NCI-H146 (cell line): ENCODE results near the gene RFTN1.
"Not testable (repeated sequence)": the region's sequence is repeated elsewhere in the genome, so short reads cannot be mapped to it uniquely, and the experiment has no call there.

Experiments used
- DNase-seq: peaks from one replicate; lab custom pipeline; 2025; lab: John Stamatoyannopoulos, UW

RFTN1 gene

DNA sequence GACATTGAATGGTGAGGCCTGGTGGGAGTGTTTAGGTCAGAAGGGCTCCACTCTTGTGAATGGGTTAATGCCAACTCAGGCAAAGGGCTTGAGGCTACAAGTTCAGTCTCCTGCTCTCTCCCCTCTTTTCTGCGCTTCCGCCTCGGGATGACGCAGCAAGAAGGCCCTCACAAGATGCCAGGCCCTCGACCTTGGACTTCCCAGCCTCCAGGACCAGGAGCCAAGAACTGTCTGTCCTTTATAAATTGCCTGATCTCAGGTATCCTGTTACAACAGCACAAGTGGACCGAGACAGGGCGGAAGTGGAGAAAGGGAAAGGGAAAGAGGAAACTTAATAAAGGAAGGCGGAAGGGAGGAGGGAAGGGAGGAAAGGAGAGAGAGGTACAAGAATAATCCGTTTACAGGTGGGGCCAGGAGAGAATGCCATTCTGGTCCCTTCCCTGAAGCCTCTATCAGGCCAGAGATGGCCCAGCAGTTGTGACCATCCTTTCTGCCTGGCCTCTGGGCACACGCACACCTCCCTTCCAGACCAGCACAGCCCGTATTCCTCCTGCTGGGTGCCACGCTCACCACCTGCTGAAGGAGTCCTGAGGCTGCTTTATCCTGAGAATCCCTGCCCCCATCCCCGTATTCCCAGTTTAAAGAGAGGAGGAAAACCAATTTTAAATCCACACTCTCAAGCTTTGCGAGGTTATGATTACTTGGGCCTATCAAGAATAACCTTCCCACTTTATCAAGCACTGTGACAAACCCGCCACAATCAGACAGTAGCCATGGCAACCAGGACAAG is 184.3 kb downstream of the RFTN1 start:
- DNase-seq: peak; percentile 74

DNA sequence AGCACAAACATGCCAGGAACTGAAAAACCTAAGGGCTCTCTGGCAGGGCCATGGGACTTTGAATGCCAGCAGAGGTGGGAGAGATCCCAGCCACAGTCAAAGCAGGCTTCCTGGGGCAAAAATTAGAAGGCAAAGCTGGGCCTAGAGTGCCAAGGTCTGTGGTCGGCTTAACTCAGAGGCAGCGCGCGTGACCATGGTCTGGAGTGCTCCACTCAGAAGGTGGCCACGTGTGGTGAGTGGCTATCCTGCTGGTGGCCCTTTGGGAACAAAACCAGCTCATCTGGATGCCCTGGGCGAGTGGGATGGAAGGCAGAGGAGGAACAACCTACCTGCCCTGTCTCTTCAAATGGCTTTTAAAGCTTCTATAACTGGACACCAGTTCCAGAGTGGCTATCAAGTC is 185.4 kb downstream of the RFTN1 start:
- DNase-seq: no peak

DNA sequence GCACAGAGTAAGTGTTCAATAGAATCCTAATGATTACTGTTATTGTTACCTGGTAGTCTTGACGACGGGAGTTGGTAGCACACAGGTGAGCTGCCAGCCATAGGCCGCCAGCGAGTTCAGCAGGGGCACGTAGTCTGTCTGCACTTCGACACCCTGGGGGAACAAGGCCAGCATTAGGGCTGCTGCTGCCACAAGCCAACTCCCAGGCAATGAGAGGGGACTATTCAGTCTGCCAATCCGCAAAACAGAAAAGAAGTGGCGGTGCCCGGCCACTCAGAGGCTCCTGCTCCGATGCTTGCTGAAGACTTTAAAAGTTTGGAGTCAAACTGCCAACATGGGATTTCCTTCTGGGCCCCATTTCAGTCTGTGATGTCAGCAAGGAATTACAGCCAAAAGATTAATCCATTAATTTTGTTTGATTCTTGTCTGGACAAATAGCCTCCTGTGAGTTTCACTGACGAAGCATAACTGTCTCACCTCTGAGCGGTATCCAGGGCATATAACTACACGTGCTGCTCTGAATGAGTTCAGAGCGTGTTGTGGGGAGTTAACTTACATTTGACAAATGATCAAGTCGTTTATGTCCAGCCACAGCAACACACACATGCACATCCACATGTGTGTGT is 186.7 kb downstream of the RFTN1 start:
- no peak for DNase-seq

DNA sequence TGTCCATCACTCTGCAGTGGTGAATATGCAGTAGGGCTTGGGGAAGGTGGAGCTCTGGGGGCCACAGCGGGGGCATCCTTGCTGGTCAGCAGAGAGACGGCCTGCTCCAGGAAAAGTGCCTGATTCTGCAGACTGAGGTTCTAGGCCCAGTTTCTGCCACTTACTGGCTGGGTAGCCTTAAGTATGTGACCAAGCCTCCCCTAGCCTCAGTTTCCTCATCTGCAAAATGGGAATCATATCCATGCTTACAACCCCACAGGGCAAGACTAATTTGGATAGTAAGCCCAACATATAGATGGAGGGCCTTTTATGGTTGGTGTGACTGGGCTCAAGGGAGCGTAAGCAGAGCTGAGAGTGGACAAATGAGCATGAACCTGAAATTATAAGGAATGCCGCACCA is 187.6 kb downstream of the RFTN1 start:
- DNase-seq: no peak

DNA sequence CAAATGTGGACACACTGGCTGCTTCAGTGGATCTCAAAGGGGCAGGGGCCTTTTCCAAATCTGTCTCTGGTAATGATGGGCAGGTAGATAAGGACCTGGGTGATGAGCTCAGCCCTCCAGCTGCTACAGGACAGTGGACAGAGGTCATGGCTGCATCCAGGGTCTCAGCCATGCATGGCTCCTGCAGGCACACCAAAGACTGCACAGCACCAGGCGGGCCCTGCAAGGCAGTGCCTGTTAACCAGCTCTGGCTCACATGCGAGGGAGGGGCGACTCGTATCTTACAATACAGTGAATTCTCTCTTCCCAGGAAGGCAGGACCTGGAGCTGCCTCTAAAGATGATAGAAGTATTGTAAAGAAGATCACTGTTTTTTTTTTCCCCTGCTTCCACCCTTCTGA is 189.8 kb downstream of the RFTN1 start:
- DNase-seq: no peak

DNA sequence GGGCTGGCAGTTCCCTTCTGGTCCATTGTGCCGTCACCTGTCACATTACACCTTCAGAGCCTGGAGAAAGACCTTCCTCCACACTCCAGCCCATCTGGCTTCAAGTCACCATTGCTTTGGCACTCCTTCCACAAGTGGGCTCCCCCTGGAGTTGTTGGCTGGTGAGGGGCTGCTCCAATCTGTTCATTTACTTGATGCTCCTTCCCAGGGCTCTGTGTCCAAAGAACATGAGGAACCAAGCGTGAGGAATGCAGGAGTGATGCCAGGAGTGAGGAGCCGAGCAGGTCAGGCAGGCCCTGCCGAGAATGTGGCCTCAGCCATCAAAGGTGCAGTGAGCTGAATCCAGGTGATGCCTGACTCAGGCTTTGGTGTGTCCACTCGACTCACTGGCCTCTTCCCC is 191.3 kb downstream of the RFTN1 start:
- DNase-seq: no peak

DNA sequence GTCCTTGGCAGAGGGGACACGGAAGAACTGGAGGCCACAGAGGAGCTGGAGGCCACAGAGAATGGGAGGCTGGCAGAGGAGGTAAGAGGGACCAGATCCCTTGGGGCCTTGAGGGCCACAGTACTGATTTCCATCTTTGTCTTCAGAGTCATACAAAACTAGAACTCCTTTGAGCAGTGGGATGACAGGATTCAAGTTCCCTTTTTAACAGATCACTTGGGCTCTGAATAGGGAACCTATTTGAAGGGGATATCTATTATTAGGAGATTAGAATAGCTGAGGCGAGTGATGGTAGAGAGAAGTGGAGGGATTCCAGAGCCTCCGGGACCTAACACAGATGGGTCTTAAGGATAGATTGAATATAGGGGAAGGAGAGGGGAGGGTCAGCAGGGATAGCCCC is 192.8 kb downstream of the RFTN1 start:
- no peak for DNase-seq

DNA sequence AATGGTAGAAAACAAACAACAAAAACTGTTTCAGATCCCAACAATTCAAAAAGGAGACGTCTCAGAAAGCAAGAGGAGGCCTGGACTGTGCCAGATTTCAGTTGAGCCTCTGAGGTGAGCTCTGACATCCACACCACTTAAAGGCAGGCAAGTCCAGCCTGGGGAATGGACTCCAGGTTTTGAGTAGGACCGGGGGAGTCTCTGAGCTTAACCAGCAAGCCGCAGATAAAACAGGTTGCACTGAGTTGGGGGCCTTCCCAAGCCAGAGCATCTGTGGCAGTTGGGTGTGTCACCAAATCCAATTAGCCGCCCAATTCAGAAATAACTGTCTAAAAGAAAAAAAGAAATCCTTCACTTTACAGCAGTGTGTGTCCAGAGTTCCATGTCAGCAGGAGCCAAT is 193.8 kb downstream of the RFTN1 start:
- no peak for DNase-seq

DNA sequence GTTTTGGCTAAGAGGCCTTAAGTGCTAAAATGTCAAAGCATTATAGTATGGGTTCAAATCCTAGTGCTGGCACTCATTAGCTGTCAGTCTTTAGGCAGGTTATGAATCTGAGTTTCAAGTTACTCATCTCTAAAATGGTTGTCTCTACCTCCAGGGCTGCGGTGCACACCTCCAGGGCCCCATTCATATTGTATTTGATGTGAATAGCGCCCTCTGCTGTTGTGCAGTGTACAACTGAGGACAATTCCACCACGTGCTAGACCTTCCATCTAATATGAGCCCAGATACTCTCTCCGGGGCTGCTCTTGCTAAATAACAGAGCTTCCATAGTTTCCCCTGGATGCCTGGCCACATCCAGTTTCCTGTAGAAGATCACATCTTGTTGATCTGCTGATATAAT is 194.2 kb downstream of the RFTN1 start:
- no peak for DNase-seq

DNA sequence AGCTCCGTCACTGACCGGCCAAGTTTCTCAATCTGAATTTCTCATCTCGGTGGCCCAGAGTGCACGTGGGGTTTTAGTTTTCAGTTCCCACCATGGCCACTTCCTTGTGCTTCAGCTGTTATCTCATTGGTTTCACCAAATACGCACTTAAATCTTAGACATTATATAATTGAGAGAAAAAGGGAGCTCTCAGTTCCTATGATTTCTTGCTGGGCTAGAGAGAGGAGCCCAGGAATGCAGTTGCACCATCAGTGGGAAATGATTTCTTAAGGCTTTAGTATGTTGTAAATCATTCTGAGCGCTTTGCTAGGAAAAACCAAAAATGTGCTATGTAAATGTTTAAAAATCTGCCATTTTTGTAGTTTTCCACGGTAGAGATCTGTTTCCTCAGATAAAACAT is 195.3 kb downstream of the RFTN1 start:
- no peak for DNase-seq

DNA sequence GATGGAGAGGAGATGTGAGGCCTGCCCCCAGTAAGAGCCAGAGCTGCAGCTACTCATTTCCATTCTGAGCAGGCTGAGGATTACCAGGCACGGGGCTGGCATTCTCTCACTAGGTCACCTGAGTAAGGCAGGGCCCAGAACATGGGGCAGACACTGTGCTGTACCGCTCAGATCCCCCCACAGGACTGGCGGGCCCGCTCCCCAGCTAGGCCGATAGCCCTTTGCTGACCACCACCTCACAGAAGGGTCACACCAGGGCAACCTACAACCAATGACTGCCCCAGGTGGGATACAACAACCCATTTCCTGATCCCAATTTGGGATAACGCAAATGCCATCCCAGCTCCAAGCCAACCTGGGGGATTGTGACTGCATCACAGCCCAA is 195.9 kb downstream of the RFTN1 start:
- DNase-seq: no peak

DNA sequence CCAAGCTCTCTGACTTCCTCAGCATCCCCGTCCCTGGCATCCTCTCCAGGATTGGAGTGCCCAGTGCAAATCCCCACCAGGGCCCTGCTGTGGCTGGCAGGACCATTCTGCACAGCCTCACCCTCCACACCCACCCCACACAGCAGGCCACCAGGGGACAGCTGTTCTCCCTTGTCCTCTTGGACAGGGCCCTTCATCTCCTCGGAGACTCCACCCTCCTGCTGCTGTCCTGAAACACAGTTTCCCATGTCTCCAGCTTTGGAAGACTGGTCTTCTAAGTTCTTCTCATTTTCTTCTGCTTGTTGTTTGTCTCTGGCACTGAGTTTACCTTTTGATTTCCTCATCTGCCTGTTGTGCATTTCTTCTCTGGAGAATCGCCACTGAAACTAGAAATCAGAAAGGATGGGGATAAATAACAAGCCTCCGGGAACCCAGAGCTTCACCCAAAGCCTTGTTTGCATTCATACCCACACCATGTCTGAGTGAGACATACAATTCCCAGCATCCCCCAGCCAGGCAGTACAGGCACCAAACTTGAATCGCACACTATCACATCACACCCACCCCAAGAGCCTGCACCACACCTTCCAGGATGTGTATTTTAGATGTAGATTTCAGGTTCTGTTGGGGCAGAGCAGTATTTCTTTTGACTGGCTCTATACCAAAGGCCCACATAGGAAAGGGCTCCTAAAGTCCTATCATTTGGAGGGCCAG is 196.5 kb downstream of the RFTN1 start:
- DNase-seq: no peak

DNA sequence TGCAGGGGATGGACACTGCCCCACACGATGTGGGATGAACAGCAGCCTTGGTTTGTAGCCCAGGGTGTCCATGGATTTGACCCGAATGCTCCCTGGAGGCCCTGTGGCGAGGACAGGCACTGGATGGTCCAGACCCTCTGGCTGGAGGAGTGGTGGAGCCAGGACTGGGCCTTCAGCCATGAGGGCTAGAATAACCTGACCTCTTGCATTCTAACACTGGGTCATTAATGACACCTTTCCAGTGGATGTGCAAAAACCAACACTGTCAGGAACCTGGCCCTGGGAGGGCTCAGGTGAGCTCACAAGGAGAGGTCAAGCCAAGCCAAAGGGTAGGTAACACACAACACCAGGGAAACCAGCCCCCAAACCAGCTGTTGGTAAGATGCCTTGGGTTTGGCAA is 197.1 kb downstream of the RFTN1 start:
- no peak for DNase-seq

DNA sequence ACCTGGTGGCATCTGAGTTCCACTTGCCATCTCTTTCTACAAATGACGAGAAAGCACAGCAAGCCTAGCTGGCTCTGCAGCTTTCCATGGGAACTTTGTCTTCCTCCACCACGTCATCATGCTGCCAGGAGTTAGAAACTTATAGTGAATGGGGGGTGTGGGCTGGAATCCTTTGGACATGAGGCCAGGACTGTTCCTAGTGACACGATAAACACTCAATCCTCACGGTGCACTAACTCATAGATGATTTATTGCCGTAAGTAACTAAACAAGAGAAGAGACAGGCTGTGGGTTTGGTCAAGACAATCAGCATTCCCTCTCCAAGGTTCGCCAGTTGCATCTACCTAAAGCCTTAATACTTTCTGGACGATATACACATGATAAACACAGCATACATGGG is 197.9 kb downstream of the RFTN1 start:
- DNase-seq: no peak

DNA sequence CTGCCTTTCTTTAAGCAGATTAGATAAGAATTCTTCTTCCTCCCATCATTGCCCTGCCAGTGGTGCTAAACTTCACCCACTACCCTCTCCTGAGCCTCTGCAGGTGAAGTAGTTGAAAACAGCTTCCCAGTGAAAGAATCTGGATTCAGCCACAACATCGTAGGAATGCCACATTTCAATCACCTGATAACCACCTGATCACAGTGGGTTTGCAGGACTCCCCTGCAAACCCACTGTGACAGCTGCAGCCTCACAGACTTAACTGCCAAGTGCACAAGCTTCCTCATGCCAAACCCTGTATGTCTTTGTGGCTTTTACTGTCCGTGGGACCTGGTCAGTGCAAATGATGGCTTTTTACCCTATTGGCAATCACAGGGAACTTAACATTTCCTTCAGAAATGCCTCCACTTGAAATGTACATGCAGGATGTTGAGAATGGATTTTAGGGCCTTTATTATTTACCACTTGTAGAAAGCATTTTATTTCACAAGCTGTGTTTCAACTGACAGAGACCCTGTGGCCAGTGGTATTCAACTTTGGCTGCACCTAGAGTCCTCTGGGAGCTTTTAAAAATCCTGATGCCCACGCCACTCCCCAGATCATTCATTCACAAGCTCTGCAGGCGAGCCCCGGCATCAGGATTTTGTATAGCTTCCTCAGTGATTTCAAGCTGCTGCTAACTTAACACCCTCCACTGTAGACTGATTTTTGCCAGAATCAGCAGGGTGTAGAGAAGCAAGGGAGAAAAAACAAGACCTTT is 199.4 kb downstream of the RFTN1 start:
- no peak for DNase-seq

DNA sequence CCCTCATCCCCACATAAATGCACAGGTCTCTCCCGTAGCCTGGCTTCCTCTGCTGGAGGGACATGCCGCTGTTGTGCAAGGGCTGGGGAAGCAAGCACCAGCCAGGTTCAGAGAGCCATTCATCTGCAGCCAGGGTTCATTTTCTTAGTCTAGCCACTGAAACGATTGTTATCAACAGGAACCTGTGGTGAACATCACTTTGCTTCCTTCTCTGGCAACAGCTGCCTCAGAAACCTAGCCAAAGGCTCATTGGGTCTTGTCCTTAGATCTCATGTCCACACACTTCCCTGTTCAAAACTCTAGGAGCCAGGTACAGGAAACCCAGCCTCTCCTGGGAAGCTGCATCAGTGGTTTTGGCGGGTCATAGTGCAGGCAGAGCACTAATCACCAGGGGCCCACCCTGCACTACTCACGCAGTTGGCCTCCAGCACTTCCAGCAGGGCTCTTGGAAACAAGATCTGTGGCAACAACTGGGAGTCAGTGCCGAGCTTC is 201.5 kb downstream of the RFTN1 start:
- no peak for DNase-seq

DNA sequence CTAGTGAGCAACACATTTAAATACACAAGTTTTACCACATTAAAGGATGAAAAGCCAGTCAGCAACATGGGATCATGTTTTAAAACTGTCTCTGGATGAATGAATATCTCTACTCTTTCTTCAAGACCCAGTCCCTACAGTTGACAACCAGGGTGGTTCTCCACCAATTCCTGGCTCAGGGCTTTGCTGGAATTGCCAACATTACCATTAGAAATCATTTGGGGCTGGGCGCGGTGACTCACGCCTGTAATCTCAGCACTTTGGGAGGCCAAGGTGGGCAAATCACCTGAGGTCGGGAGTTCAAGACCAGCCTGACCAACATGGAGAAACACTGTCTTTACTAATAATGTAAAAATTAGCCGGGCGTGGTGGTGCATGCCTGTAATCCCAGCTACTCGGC is 203.0 kb downstream of the RFTN1 start:
- DNase-seq: not testable (repeated sequence)

DNA sequence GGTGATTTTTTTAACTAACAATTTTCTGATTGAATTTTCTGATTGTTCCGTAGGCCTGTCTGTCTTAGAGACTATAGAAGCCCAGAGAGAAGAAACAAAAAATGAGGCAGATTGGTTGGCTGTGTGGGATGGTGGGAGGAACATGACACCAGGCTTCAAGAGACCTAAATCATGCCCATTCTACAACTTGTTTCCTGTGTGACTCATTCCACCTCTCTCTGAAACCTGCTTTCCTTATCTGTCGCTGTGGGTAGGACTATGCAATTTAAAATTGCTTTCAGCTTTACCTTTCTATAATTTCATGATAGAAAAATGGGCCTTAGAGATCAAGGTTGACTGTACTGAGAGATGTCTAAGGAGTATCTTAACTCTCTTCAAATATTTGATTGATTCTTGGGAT is 203.9 kb downstream of the RFTN1 start:
- DNase-seq: no peak

DNA sequence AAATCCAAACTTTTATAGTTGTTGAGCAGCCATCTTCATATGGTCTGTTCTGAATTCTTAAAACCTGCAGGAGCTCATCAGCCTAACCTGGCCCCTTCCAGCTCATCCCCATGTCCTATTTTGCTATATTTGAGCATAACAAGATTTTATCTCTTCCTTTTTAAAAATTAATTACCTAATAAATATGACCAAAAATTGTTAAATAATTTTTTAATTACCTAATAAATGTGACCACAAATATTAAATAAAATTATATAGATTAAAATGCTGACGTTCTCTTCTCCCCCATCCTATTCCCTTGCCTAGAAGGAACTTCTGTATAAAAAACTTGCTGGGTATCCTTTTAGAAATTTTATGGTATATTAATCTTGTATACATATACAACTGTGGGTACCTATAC is 204.8 kb downstream of the RFTN1 start:
- no peak for DNase-seq

DNA sequence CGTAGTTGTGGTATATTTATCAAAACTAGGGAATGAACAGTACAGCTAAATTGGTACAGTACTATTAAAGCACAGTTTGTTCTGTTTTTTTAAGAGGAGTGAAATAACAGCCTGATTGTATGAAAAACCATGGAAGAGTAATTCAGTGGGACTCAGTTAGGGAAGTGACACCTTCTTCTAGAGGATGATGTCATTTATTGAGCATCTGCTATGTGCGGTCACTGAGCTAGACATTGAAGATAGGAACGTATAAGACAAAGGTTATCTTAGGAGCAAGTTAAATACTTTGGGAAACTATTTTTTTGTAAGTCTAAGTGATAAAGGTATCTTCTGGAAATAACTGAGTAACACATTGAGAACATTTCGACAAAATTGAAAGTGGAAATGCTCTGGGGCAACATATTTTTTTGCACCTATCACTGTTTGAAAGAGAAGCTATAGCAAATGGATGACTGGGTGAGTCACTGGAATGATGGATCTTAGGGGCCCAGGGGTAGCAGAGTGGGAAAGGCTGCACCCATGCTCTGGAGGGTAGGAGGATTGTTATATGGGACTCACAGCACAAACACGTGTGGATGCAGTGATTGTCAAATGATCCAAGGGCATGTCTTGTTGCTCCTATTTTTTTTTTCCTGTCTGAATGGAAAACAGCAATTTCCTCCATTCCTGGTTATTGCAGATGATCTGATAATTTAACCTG is 205.5 kb downstream of the RFTN1 start:
- no peak for DNase-seq

DNA sequence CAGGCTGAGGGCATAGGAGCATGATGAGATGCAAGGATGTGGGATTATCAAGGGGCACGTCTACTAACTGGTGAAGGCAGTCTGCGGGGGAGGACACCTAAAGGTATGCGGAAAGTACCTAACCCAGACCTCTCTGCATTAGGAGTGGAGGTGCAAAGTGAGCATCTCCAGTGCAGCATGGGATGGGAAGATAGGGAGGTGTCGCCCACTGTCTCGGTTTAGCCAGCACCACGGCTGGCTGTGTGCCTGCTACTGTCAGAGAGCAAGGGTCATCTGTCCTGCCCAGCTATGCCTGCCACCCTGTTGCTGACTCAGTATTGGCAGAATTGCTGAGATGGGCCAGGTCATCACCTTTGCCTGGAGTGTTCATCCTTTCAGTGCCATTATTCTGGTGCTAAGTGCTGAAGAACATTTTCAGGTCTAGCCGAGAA is 208.4 kb downstream of the RFTN1 start:
- DNase-seq: no peak
